ENCODE measurements around the gene SIGLEC7.

- TF ChIP-seq CTCF (IDR thresholded peaks at IDR 0.05) (no peak), POLR2A (IDR thresholded peaks at IDR 0.05) (no peak)
These were observed 19.2 kb downstream of the SIGLEC7 start for GRCh38 chr19:51161266-51161665.

All from thyroid gland (tissue), 4 donors.